Measurements from ENCODE around the gene ALG8.
"Not testable (repeated sequence)": the region's sequence is repeated elsewhere in the genome, so short reads cannot be mapped to it uniquely, and the experiment has no call there.

ALG8 gene

GRCh38 chr11:78176605-78177141 lies 37.2 kb upstream of the ALG8 start:
- Histone ChIP-seq H3K36me3 (replicated peaks in 1 of 2; ENCODE audit: control insufficient read depth in 2 of 2, insufficient read depth in 2 of 2, low read length in 2 of 2) (peaks cover 0 to 12% of the 10 kb centered on the region in 2 donors), H3K14ac (ENCODE audit: low read length) (no peak overlapping the region), H2AK5ac (ENCODE audit: low read depth, low read length) (no peak overlapping the region), H3K9ac (ENCODE audit: low read depth, low read length, poor library complexity) (no peak overlapping the region), H2BK120ac (ENCODE audit: low read depth, low read length) (no peak overlapping the region), H3K4me3 (ENCODE audit: low read length in 2 of 2) (no peak overlapping the region), H4K91ac (ENCODE audit: low read depth, low read length, poor library complexity) (no peak overlapping the region), H3K4me1 (ENCODE audit: control insufficient read depth in 2 of 2, insufficient read depth in 1 of 2, low read depth in 1 of 2, low read length in 2 of 2) (no peaks in the 10 kb centered on the region), H3K4me2 (ENCODE audit: insufficient read depth, low read length, poor library complexity, severe bottlenecking) (no peak overlapping the region), H3K79me1 (ENCODE audit: low read depth, low read length) (no peaks in the 10 kb centered on the region), H3K23ac (ENCODE audit: low read depth, low read length, poor library complexity) (no peak overlapping the region), H4K8ac (ENCODE audit: low read depth, low read length) (no peak overlapping the region), H2BK5ac (ENCODE audit: low read length) (no peak overlapping the region), H2AFZ (ENCODE audit: low read length) (no peak overlapping the region), H3K4ac (ENCODE audit: low read length) (no peak overlapping the region), H3K27ac (replicated peaks; ENCODE audit: low read length) (no peak overlapping the region), H2BK15ac (ENCODE audit: low read length) (no peak overlapping the region), H3K27me3 (ENCODE audit: control insufficient read depth in 3 of 3, insufficient read depth in 3 of 3, low read depth in 1 of 3, low read length in 3 of 3) (no peaks in the 10 kb centered on the region), H3K9me3 (replicated peaks in 1 of 2; ENCODE audit: control insufficient read depth in 2 of 2, insufficient read depth in 1 of 2, low read depth in 1 of 2, low read length in 2 of 2) (no peaks in the 10 kb centered on the region), H3K18ac (ENCODE audit: low read length) (no peak overlapping the region), H2BK12ac (ENCODE audit: low read length) (no peak overlapping the region)
- no peak for DNase-seq (ENCODE audit: low spot score)
- no CpG with 5 or more reads among the region's 10 CpGs for WGBS, 2 donors (ENCODE audit: extremely low coverage in 2 of 2, insufficient read length in 2 of 2, insufficient replicate concordance in 1 of 2)

- H3K9ac ChIP-seq (ENCODE audit: low read depth, low read length, poor library complexity); H4K8ac ChIP-seq (ENCODE audit: low read depth, low read length); H3K27ac ChIP-seq (replicated peaks; ENCODE audit: low read length); H2BK120ac ChIP-seq (ENCODE audit: low read depth, low read length); H2BK12ac ChIP-seq (ENCODE audit: low read length); H3K4me3 ChIP-seq (ENCODE audit: low read length in 2 of 2); H2BK15ac ChIP-seq (ENCODE audit: low read length); H2BK5ac ChIP-seq (ENCODE audit: low read length); H4K91ac ChIP-seq (ENCODE audit: low read depth, low read length, poor library complexity); H3K14ac ChIP-seq (ENCODE audit: low read length); H3K18ac ChIP-seq (ENCODE audit: low read length); H3K4ac ChIP-seq (ENCODE audit: low read length); H3K23ac ChIP-seq (ENCODE audit: low read depth, low read length, poor library complexity); DNase-seq (ENCODE audit: low spot score); H3K4me1 ChIP-seq (ENCODE audit: control insufficient read depth in 2 of 2, insufficient read depth in 1 of 2, low read depth in 1 of 2, low read length in 2 of 2); H2AFZ ChIP-seq (ENCODE audit: low read length); H2AK5ac ChIP-seq (ENCODE audit: low read depth, low read length); H3K9me3 ChIP-seq (replicated peaks in 1 of 2; ENCODE audit: control insufficient read depth in 2 of 2, insufficient read depth in 1 of 2, low read depth in 1 of 2, low read length in 2 of 2); H3K27me3 ChIP-seq (ENCODE audit: control insufficient read depth in 3 of 3, insufficient read depth in 3 of 3, low read depth in 1 of 3, low read length in 3 of 3); H3K4me2 ChIP-seq (ENCODE audit: insufficient read depth, low read length, poor library complexity, severe bottlenecking); H3K79me1 ChIP-seq (ENCODE audit: low read depth, low read length): not testable (repeated sequence)
- WGBS, 2 donors (ENCODE audit: extremely low coverage in 2 of 2, insufficient read length in 2 of 2, insufficient replicate concordance in 1 of 2), result no CpG with 5 or more reads among the region's 3 CpGs
- H3K36me3 ChIP-seq (replicated peaks in 1 of 2; ENCODE audit: control insufficient read depth in 2 of 2, insufficient read depth in 2 of 2, low read length in 2 of 2), result peaks cover 0 to 12% of the 10 kb centered on the region in 2 donors
Measured at GRCh38 chr11:78175862-78176261, 36.4 kb upstream of the ALG8 start.

GRCh38 chr11:78171951-78172350 lies 32.5 kb upstream of the ALG8 start:
- Histone ChIP-seq H3K23ac (ENCODE audit: low read depth, low read length, poor library complexity) (peak overlapping the region; percentile 23), H3K9ac (ENCODE audit: low read depth, low read length, poor library complexity) (no peak overlapping the region), H4K91ac (ENCODE audit: low read depth, low read length, poor library complexity) (no peak overlapping the region), H3K27ac (replicated peaks; ENCODE audit: low read length) (no peak overlapping the region), H2BK120ac (ENCODE audit: low read depth, low read length) (no peak overlapping the region), H2BK12ac (ENCODE audit: low read length) (no peak overlapping the region), H2AFZ (ENCODE audit: low read length) (no peak overlapping the region), H3K14ac (ENCODE audit: low read length) (no peak overlapping the region), H3K4me1 (ENCODE audit: control insufficient read depth in 2 of 2, insufficient read depth in 1 of 2, low read depth in 1 of 2, low read length in 2 of 2) (no peaks in the 10 kb centered on the region), H3K27me3 (ENCODE audit: control insufficient read depth in 3 of 3, insufficient read depth in 3 of 3, low read depth in 1 of 3, low read length in 3 of 3) (no peaks in the 10 kb centered on the region), H3K36me3 (replicated peaks in 1 of 2; ENCODE audit: control insufficient read depth in 2 of 2, insufficient read depth in 2 of 2, low read length in 2 of 2) (peaks cover 0 to 12% of the 10 kb centered on the region in 2 donors), H2AK5ac (ENCODE audit: low read depth, low read length) (no peak overlapping the region), H3K4me2 (ENCODE audit: insufficient read depth, low read length, poor library complexity, severe bottlenecking) (no peak overlapping the region), H3K4ac (ENCODE audit: low read length) (no peak overlapping the region), H3K79me1 (ENCODE audit: low read depth, low read length) (peaks cover 2% of the 10 kb centered on the region), H3K4me3 (ENCODE audit: low read length in 2 of 2) (peak overlapping the region in 1 of 2 donors; percentile 53), H2BK5ac (ENCODE audit: low read length) (no peak overlapping the region), H2BK15ac (ENCODE audit: low read length) (no peak overlapping the region), H3K18ac (ENCODE audit: low read length) (no peak overlapping the region), H4K8ac (ENCODE audit: low read depth, low read length) (no peak overlapping the region), H3K9me3 (replicated peaks in 1 of 2; ENCODE audit: control insufficient read depth in 2 of 2, insufficient read depth in 1 of 2, low read depth in 1 of 2, low read length in 2 of 2) (no peaks in the 10 kb centered on the region)
- DNase-seq (ENCODE audit: low spot score), result no peak
- WGBS, 2 donors (ENCODE audit: extremely low coverage in 2 of 2, insufficient read length in 2 of 2, insufficient replicate concordance in 1 of 2), result no CpG with 5 or more reads among the region's 6 CpGs

GRCh38 chr11:78170874-78171549 lies 31.6 kb upstream of the ALG8 start:
- H3K4ac ChIP-seq (ENCODE audit: low read length), result no peak overlapping the region
- peak overlapping the region; percentile 26 for H3K14ac ChIP-seq (ENCODE audit: low read length)

More at GRCh38 chr11:78170874-78171549, 31.6 kb upstream of the ALG8 start:
- Histone ChIP-seq H4K91ac (ENCODE audit: low read depth, low read length, poor library complexity) (no peak overlapping the region), H2BK120ac (ENCODE audit: low read depth, low read length) (no peak overlapping the region), H3K9ac (ENCODE audit: low read depth, low read length, poor library complexity) (no peak overlapping the region), H3K79me1 (ENCODE audit: low read depth, low read length) (peaks cover 2% of the 10 kb centered on the region), H3K4me2 (ENCODE audit: insufficient read depth, low read length, poor library complexity, severe bottlenecking) (no peak overlapping the region), H2BK5ac (ENCODE audit: low read length) (peak overlapping the region; percentile 66), H3K36me3 (replicated peaks in 1 of 2; ENCODE audit: control insufficient read depth in 2 of 2, insufficient read depth in 2 of 2, low read length in 2 of 2) (peaks cover 0 to 12% of the 10 kb centered on the region in 2 donors), H4K8ac (ENCODE audit: low read depth, low read length) (no peak overlapping the region), H3K18ac (ENCODE audit: low read length) (no peak overlapping the region), H2BK15ac (ENCODE audit: low read length) (no peak overlapping the region), H3K4me1 (ENCODE audit: control insufficient read depth in 2 of 2, insufficient read depth in 1 of 2, low read depth in 1 of 2, low read length in 2 of 2) (no peaks in the 10 kb centered on the region), H3K27me3 (ENCODE audit: control insufficient read depth in 3 of 3, insufficient read depth in 3 of 3, low read depth in 1 of 3, low read length in 3 of 3) (no peaks in the 10 kb centered on the region), H3K4me3 (ENCODE audit: low read length in 2 of 2) (no peak overlapping the region), H2AK5ac (ENCODE audit: low read depth, low read length) (no peak overlapping the region), H3K23ac (ENCODE audit: low read depth, low read length, poor library complexity) (no peak overlapping the region), H2AFZ (ENCODE audit: low read length) (no peak overlapping the region), H3K9me3 (replicated peaks in 1 of 2; ENCODE audit: control insufficient read depth in 2 of 2, insufficient read depth in 1 of 2, low read depth in 1 of 2, low read length in 2 of 2) (no peaks in the 10 kb centered on the region), H2BK12ac (ENCODE audit: low read length) (no peak overlapping the region), H3K27ac (replicated peaks; ENCODE audit: low read length) (no peak overlapping the region)
- WGBS, 2 donors (ENCODE audit: extremely low coverage in 2 of 2, insufficient read length in 2 of 2, insufficient replicate concordance in 1 of 2), result no CpG with 5 or more reads among the region's 7 CpGs
- no peak for DNase-seq (ENCODE audit: low spot score)
